IMR-90 (cell line): ENCODE data around the gene S100A11. TPM values are rescaled to one million over a fixed set of nuclear protein-coding genes. Genes with fewer than 3 reads are reported as not detected.

ENCODE experiments used
- ATAC-seq: fragments of 200-7000 bp; cut with Tn5 transposase; 2 replicates; pipeline ENCODE4 v1.9.1; 2020; ENCODE audit warnings: low read depth, mild to moderate bottlenecking, moderate library complexity
- BruUV-seq: library from RNA; stranded (reverse); fragments of 400-500 nt; replicated peaks from 2 replicates; lab custom pipeline; 2021; lab: Mats Ljungman, UMichigan
- CTCF ChIA-PET: fragments of 300-600 bp; formaldehyde crosslinking; extraction: SDS; loops from one replicate; lab custom pipeline; 2021; ENCODE audit warnings: antibody characterized with exemption; lab: Yijun Ruan, JAX
- POLR2A ChIA-PET: fragments of 300-600 bp; sonication (Branson Sonifier 250); formaldehyde crosslinking; loops from one replicate; lab custom pipeline; 2022; ENCODE audit warnings: antibody characterized with exemption; ENCODE audit not compliant: unreplicated experiment; lab: Charles Lee
- DNase-seq: peaks from one replicate; pipeline ENCODE4 v3.0.0; 2013
- H2AFZ ChIP-seq: replicated peaks from 2 replicates; pipeline ENCODE3; 2013; ENCODE audit warnings: low read length, mild to moderate bottlenecking; ENCODE audit not compliant: poor library complexity
- H2AK5ac ChIP-seq: 2 replicates; pipeline ENCODE4 v1.6.1; 2013; ENCODE audit warnings: low read depth, low read length, inconsistent platforms
- H2AK9ac ChIP-seq: replicated peaks from 2 replicates; pipeline ENCODE3; 2013; ENCODE audit warnings: mild to moderate bottlenecking, low read depth, low read length, moderate library complexity; ENCODE audit not compliant: poor library complexity
- H2BK120ac ChIP-seq: 2 replicates; pipeline ENCODE4 v1.6.1; 2013; ENCODE audit warnings: low read depth, low read length, inconsistent platforms
- H2BK15ac ChIP-seq: 3 replicates; pipeline ENCODE4 v1.6.1; 2013; ENCODE audit warnings: low read depth, low read length, inconsistent platforms
- H2BK20ac ChIP-seq: 2 replicates; pipeline ENCODE4 v1.6.1; 2013; ENCODE audit warnings: low read depth, mild to moderate bottlenecking, inconsistent platforms, low read length, moderate library complexity
- H2BK5ac ChIP-seq: 2 replicates; pipeline ENCODE4 v1.6.1; 2013; ENCODE audit warnings: mild to moderate bottlenecking, low read depth, low read length, inconsistent platforms; ENCODE audit not compliant: poor library complexity, severe bottlenecking
- H3K14ac ChIP-seq: replicated peaks from 2 replicates; pipeline ENCODE4 v1.6.1; 2013; ENCODE audit warnings: low read depth, low read length, inconsistent platforms
- H3K18ac ChIP-seq: 2 replicates; pipeline ENCODE4 v1.6.1; 2013; ENCODE audit warnings: low read depth, low read length, control low read depth
- H3K23ac ChIP-seq: 2 replicates; pipeline ENCODE4 v1.6.1; 2013; ENCODE audit warnings: low read depth, low read length, inconsistent platforms
- H3K27ac ChIP-seq: 2 replicates; pipeline ENCODE4 v1.5.1; 2013; ENCODE audit warnings: mild to moderate bottlenecking, control low read depth, low read length; ENCODE audit not compliant: insufficient read depth
- H3K27me3 ChIP-seq: 2 replicates; pipeline ENCODE4 v1.6.1; 2013; ENCODE audit warnings: low read length; ENCODE audit not compliant: control insufficient read depth, insufficient read depth
- H3K36me3 ChIP-seq: 2 replicates; pipeline ENCODE4 v1.6.1; 2013; ENCODE audit warnings: low read length, mixed read lengths; ENCODE audit not compliant: control insufficient read depth, insufficient read depth
- H3K4ac ChIP-seq: 2 replicates; pipeline ENCODE4 v1.6.1; 2013; ENCODE audit warnings: low read depth, low read length, inconsistent platforms
- H3K4me1 ChIP-seq: 2 replicates; pipeline ENCODE4 v1.6.1; 2013; ENCODE audit warnings: low read length, mixed read lengths; ENCODE audit not compliant: control insufficient read depth, insufficient read depth
- H3K4me2 ChIP-seq: 2 replicates; pipeline ENCODE4 v1.6.1; 2013; ENCODE audit warnings: low read depth, mild to moderate bottlenecking, control low read depth, low read length, moderate library complexity
- H3K4me3 ChIP-seq: 2 replicates; pipeline ENCODE4 v1.5.1; 2013; ENCODE audit warnings: low read depth, mild to moderate bottlenecking, control low read depth, low read length, moderate library complexity; ENCODE audit not compliant: insufficient read depth
- H3K56ac ChIP-seq: 2 replicates; pipeline ENCODE4 v1.6.1; 2013; ENCODE audit warnings: low read length, inconsistent platforms; ENCODE audit not compliant: insufficient read depth; ENCODE audit errors: extremely low read depth
- H3K79me1 ChIP-seq, 2 experiments: 2 replicates each; pipeline ENCODE4 v1.6.1; 2013; ENCODE audit warnings: low read length in 2 of 2, inconsistent platforms in 1 of 2, low read depth in 1 of 2
- H3K9ac ChIP-seq: 2 replicates; pipeline ENCODE4 v1.6.1; 2013; ENCODE audit warnings: low read depth, low read length, control low read depth
- H3K9me1 ChIP-seq: 2 replicates; pipeline ENCODE4 v1.6.1; 2013; ENCODE audit warnings: low read length, inconsistent platforms; ENCODE audit not compliant: insufficient read depth
- H3K9me3 ChIP-seq: 2 replicates; pipeline ENCODE4 v1.6.1; 2013; ENCODE audit warnings: low read length; ENCODE audit not compliant: control insufficient read depth, insufficient read depth
- H4K20me1 ChIP-seq: 2 replicates; pipeline ENCODE4 v1.6.1; 2013; ENCODE audit warnings: low read length, inconsistent platforms; ENCODE audit not compliant: insufficient read depth
- H4K5ac ChIP-seq: 2 replicates; pipeline ENCODE4 v1.6.1; 2013; ENCODE audit warnings: mild to moderate bottlenecking, low read depth, low read length, control low read depth
- H4K8ac ChIP-seq, 2 experiments: 2 replicates each; pipeline ENCODE4 v1.6.1; 2013; ENCODE audit warnings: low read depth in 2 of 2, low read length in 2 of 2, control low read depth in 1 of 2, inconsistent platforms in 1 of 2
- H4K91ac ChIP-seq: 2 replicates; pipeline ENCODE4 v1.6.1; 2013; ENCODE audit warnings: low read depth, low read length, inconsistent platforms; ENCODE audit not compliant: insufficient read depth
- BHLHE40 ChIP-seq: fragments of 150-350 bp; IDR thresholded peaks from 2 replicates; pipeline ENCODE4 v1.6.1; 2016; ENCODE audit warnings: mild to moderate bottlenecking, low read depth, low read length
- CEBPB ChIP-seq: IDR thresholded peaks from 2 replicates; pipeline ENCODE4 v1.6.1; 2012; ENCODE audit warnings: low read depth, low read length, improper control_type of control experiment
- CHD1 ChIP-seq: IDR thresholded peaks from 2 replicates; pipeline ENCODE4 v1.6.1; 2012; ENCODE audit warnings: low read depth, low read length, improper control_type of control experiment
- CTCF ChIP-seq: conservative IDR thresholded peaks from 2 replicates; pipeline ENCODE4 v1.5.1; 2012; ENCODE audit warnings: mild to moderate bottlenecking, low read depth, low read length, improper control_type of control experiment
- ELK1 ChIP-seq: fragments of 150-350 bp; IDR thresholded peaks from 2 replicates; pipeline ENCODE4 v1.6.1; 2016; ENCODE audit warnings: low read depth, mild to moderate bottlenecking, low read length, moderate library complexity, borderline replicate concordance
- FOS ChIP-seq: fragments of 150-350 bp; IDR thresholded peaks from 2 replicates; pipeline ENCODE4 v1.6.1; 2016; ENCODE audit warnings: low read depth, low read length
- MAFK ChIP-seq: IDR thresholded peaks from 2 replicates; pipeline ENCODE4 v1.6.1; 2012; ENCODE audit warnings: low read depth, low read length, improper control_type of control experiment
- MAZ ChIP-seq: IDR thresholded peaks from 2 replicates; pipeline ENCODE4 v1.6.1; 2012; ENCODE audit warnings: low read depth, mild to moderate bottlenecking, low read length, improper control_type of control experiment, moderate library complexity, borderline replicate concordance
- MXI1 ChIP-seq: IDR thresholded peaks from 2 replicates; pipeline ENCODE4 v1.6.1; 2012; ENCODE audit warnings: low read depth, mild to moderate bottlenecking, low read length, moderate library complexity, borderline replicate concordance
- NFE2L2 ChIP-seq: fragments of 150-350 bp; IDR thresholded peaks from 2 replicates; pipeline ENCODE4 v1.6.1; 2016; ENCODE audit warnings: low read depth, mild to moderate bottlenecking, low read length
- POLR2A ChIP-seq: IDR thresholded peaks from 2 replicates; pipeline ENCODE4 v1.6.1; 2012; ENCODE audit warnings: mild to moderate bottlenecking, low read depth, low read length
- RAD21 ChIP-seq: IDR thresholded peaks from 2 replicates; pipeline ENCODE4 v1.6.1; 2012; ENCODE audit warnings: low read length, improper control_type of control experiment
- RCOR1 ChIP-seq: IDR thresholded peaks from 2 replicates; pipeline ENCODE4 v1.6.1; 2012; ENCODE audit warnings: mild to moderate bottlenecking, low read length, improper control_type of control experiment; ENCODE audit not compliant: insufficient replicate concordance
- RFX5 ChIP-seq: IDR thresholded peaks from 2 replicates; pipeline ENCODE4 v1.8.0; 2012; ENCODE audit warnings: low read depth, mild to moderate bottlenecking, low read length, moderate library complexity
- SMC3 ChIP-seq: fragments of 150-350 bp; IDR thresholded peaks from 2 replicates; pipeline ENCODE4 v1.6.1; 2016; ENCODE audit warnings: low read depth, mild to moderate bottlenecking, antibody characterized with exemption, low read length, moderate library complexity
- USF2 ChIP-seq: fragments of 150-350 bp; IDR thresholded peaks from 2 replicates; pipeline ENCODE4 v1.6.1; 2017; ENCODE audit warnings: mild to moderate bottlenecking, antibody characterized with exemption, low read length, low read depth
- WGBS, 2 experiments: methylation state at CpG; one replicate each; pipeline versions ENCODE4 v1.1.5 to v1.1.7; 2013; ENCODE audit warnings: missing lambda C conversion rate in 2 of 2; ENCODE audit not compliant: insufficient read length in 1 of 2; ENCODE audit errors: extremely low coverage in 2 of 2; 5-methylcytosine and 5-hydroxymethylcytosine counted together
- dilution Hi-C: fragments of 300-500 bp; cut with HindIII; formaldehyde crosslinking; loops from one replicate; pipeline ENCODE4 v1.14.3; 2018; ENCODE audit warnings: low sequenced_read_pairs; ENCODE audit not compliant: unreplicated experiment
- in situ Hi-C: fragments of 300-500 bp; cut with MboI; formaldehyde crosslinking; loops from 3 replicates; pipeline ENCODE4 v1.14.3; 2019; ENCODE audit warnings: low sequenced_read_pairs, inconsistent platforms, mixed read lengths
- intact Hi-C: fragments of 100-400 bp; cut with micrococcal nuclease; formaldehyde crosslinking; loops from 2 replicates; pipeline ENCODE4 v1.10.0; 2022
- polyA plus RNA-seq, 3 experiments: library from polyadenylated mRNA; depleted of rRNA; stranded (reverse); fragments of >200 nt; gene quantifications; 2 replicates each; pipeline ENCODE4 v1.2.3, GENCODE V29; 2012; ENCODE audit warnings: low replicate concordance in 1 of 3
- total RNA-seq: library from RNA; depleted of rRNA; stranded (reverse); fragments of >200 nt; gene quantifications from 2 replicates; pipeline ENCODE4 v1.2.3, GENCODE V29; 2012

Gene S100A11
- total and polyA plus RNA-seq, 2 of the 4 experiments (the other 2 are of a cell fraction), result 167 to 1,402 TPM

- intact Hi-C loops, result no loop called here
- ATAC-seq, result no peak
These were observed 15.2 kb downstream of the S100A11 start for GRCh38 chr1:152021569-152021968.

More at GRCh38 chr1:152021569-152021968, 15.2 kb downstream of the S100A11 start:
- Histone ChIP-seq H3K79me1 (no peaks in the 10 kb centered on the region), H3K9me1 (no peaks in the 10 kb centered on the region), H3K4me1 (peaks cover under 1% of the 10 kb centered on the region; the same call in 1 of the 2 replicates), H2AFZ (no peak overlapping the region), H4K91ac (no peak overlapping the region), H2AK5ac (no peak overlapping the region), H3K18ac (no peak overlapping the region), H3K9ac (no peak overlapping the region), H3K4me3 (no peak overlapping the region), H3K14ac (no peak overlapping the region), H3K27ac (no peak overlapping the region), H3K4me2 (no peak overlapping the region), H4K5ac (no peak overlapping the region), H3K56ac (no peak overlapping the region), H3K36me3 (no peaks in the 10 kb centered on the region), H2BK120ac (no peak overlapping the region), H2BK20ac (no peak overlapping the region), H3K27me3 (peaks cover 48% of the 10 kb centered on the region), H2BK15ac (no peak overlapping the region), H2AK9ac (no peak overlapping the region), H4K8ac (no peak overlapping the region), H2BK5ac (no peak overlapping the region), H4K20me1 (no peaks in the 10 kb centered on the region), H3K9me3 (no peaks in the 10 kb centered on the region), H3K23ac (no peak overlapping the region), H3K4ac (no peak overlapping the region)
- dilution Hi-C loops, result loop anchor here (25.0 kb wide), 1 partner anchor 109 kb away; the partner anchor contains the start of gene THEM4
- BruUV-seq, result no TSS peak
- in situ Hi-C loops, result no loop called here
- no peak for DNase-seq
- POLR2A ChIA-PET, result no interaction called here
- 49% methylated on average over 2 of the region's 7 CpGs; no CpG with 5 or more reads in 1 of the 2 experiments for WGBS, 2 experiments
- TF ChIP-seq RFX5 (no peak), SMC3 (no peak), ELK1 (no peak), RAD21 (no peak), FOS (no peak), MXI1 (no peak), BHLHE40 (no peak), MAFK (no peak), CEBPB (no peak), MAZ (no peak), POLR2A (no peak), CTCF (no peak), CHD1 (no peak), USF2 (no peak), RCOR1 (no peak), NFE2L2 (no peak)
- CTCF ChIA-PET, result no interaction called here
